ENCODE results near the gene PPP1R7. TPM values are rescaled to one million over a fixed set of nuclear protein-coding genes. Genes with fewer than 3 reads are reported as not detected.

PPP1R7 gene
- total RNA-seq, 1 donor: 27.2 TPM

- no peaks in the 10 kb centered on the region for H3K4me1 ChIP-seq (ENCODE audit: insufficient read depth, low read length)
- no peaks in the 10 kb centered on the region for H3K9me3 ChIP-seq (ENCODE audit: low read depth, low read length)
- H3K4me3 ChIP-seq (ENCODE audit: low read length): no peak overlapping the region
- no peaks in the 10 kb centered on the region for H3K27me3 ChIP-seq (ENCODE audit: insufficient read depth, low read length)
Measured at GRCh38 chr2:241131531-241131930, 18.7 kb upstream of the PPP1R7 start.

- H3K9me3 ChIP-seq (ENCODE audit: low read depth, low read length): no peaks in the 10 kb centered on the region
- no peak overlapping the region for H3K4me3 ChIP-seq (ENCODE audit: low read length)
- no peaks in the 10 kb centered on the region for H3K27me3 ChIP-seq (ENCODE audit: insufficient read depth, low read length)
- no peaks in the 10 kb centered on the region for H3K4me1 ChIP-seq (ENCODE audit: insufficient read depth, low read length)
Measured at GRCh38 chr2:241132538-241133435, 17.5 kb upstream of the PPP1R7 start.

- no peaks in the 10 kb centered on the region for H3K27me3 ChIP-seq (ENCODE audit: insufficient read depth, low read length)
- H3K4me3 ChIP-seq (ENCODE audit: low read length): no peak overlapping the region
- no peaks in the 10 kb centered on the region for H3K9me3 ChIP-seq (ENCODE audit: low read depth, low read length)
Measured at GRCh38 chr2:241133436-241133820, 16.8 kb upstream of the PPP1R7 start.

GRCh38 chr2:241134711-241135110 lies 15.6 kb upstream of the PPP1R7 start:
- Histone ChIP-seq H3K27me3 (ENCODE audit: insufficient read depth, low read length) (no peaks in the 10 kb centered on the region), H3K9me3 (ENCODE audit: low read depth, low read length) (no peaks in the 10 kb centered on the region), H3K4me3 (ENCODE audit: low read length) (no peak overlapping the region), H3K4me1 (ENCODE audit: insufficient read depth, low read length) (no peaks in the 10 kb centered on the region)

More at GRCh38 chr2:241133436-241133820, 16.8 kb upstream of the PPP1R7 start:
- H3K4me1 ChIP-seq (ENCODE audit: insufficient read depth, low read length): no peaks in the 10 kb centered on the region

GRCh38 chr2:241135737-241136136 lies 14.5 kb upstream of the PPP1R7 start:
- H3K4me1 ChIP-seq (ENCODE audit: insufficient read depth, low read length): no peaks in the 10 kb centered on the region
- H3K9me3 ChIP-seq (ENCODE audit: low read depth, low read length): no peaks in the 10 kb centered on the region
- H3K4me3 ChIP-seq (ENCODE audit: low read length): no peak overlapping the region
- H3K27me3 ChIP-seq (ENCODE audit: insufficient read depth, low read length): no peaks in the 10 kb centered on the region

- H3K27me3 ChIP-seq (ENCODE audit: insufficient read depth, low read length): no peaks in the 10 kb centered on the region
- H3K9me3 ChIP-seq (ENCODE audit: low read depth, low read length): no peaks in the 10 kb centered on the region
Measured at GRCh38 chr2:241136191-241136590, 14.1 kb upstream of the PPP1R7 start.

GRCh38 chr2:241136661-241137260 lies 13.5 kb upstream of the PPP1R7 start:
- Histone ChIP-seq H3K4me3 (ENCODE audit: low read length) (no peak overlapping the region), H3K9me3 (ENCODE audit: low read depth, low read length) (no peaks in the 10 kb centered on the region), H3K27me3 (ENCODE audit: insufficient read depth, low read length) (no peaks in the 10 kb centered on the region), H3K4me1 (ENCODE audit: insufficient read depth, low read length) (no peaks in the 10 kb centered on the region)

More at GRCh38 chr2:241136191-241136590, 14.1 kb upstream of the PPP1R7 start:
- Histone ChIP-seq H3K4me1 (ENCODE audit: insufficient read depth, low read length) (no peaks in the 10 kb centered on the region), H3K4me3 (ENCODE audit: low read length) (no peak overlapping the region)

- Histone ChIP-seq H3K4me3 (ENCODE audit: low read length) (no peak overlapping the region), H3K4me1 (ENCODE audit: insufficient read depth, low read length) (no peaks in the 10 kb centered on the region), H3K27me3 (ENCODE audit: insufficient read depth, low read length) (no peaks in the 10 kb centered on the region), H3K9me3 (ENCODE audit: low read depth, low read length) (no peaks in the 10 kb centered on the region)
Measured at GRCh38 chr2:241137276-241138190, 12.7 kb upstream of the PPP1R7 start.

GRCh38 chr2:241138471-241138870 lies 11.8 kb upstream of the PPP1R7 start:
- H3K4me1 ChIP-seq (ENCODE audit: insufficient read depth, low read length): no peaks in the 10 kb centered on the region
- no peak overlapping the region for H3K4me3 ChIP-seq (ENCODE audit: low read length)
- H3K27me3 ChIP-seq (ENCODE audit: insufficient read depth, low read length): no peaks in the 10 kb centered on the region
- H3K9me3 ChIP-seq (ENCODE audit: low read depth, low read length): no peaks in the 10 kb centered on the region

- Histone ChIP-seq H3K9me3 (ENCODE audit: low read depth, low read length) (no peaks in the 10 kb centered on the region), H3K27me3 (ENCODE audit: insufficient read depth, low read length) (no peaks in the 10 kb centered on the region), H3K4me1 (ENCODE audit: insufficient read depth, low read length) (no peaks in the 10 kb centered on the region), H3K4me3 (ENCODE audit: low read length) (no peak overlapping the region)
Measured at GRCh38 chr2:241139531-241140444, 10.5 kb upstream of the PPP1R7 start.

GRCh38 chr2:241140445-241140840 lies 9.8 kb upstream of the PPP1R7 start:
- H3K9me3 ChIP-seq (ENCODE audit: low read depth, low read length): no peaks in the 10 kb centered on the region
- H3K4me1 ChIP-seq (ENCODE audit: insufficient read depth, low read length): no peaks in the 10 kb centered on the region
- no peak overlapping the region for H3K4me3 ChIP-seq (ENCODE audit: low read length)
- no peaks in the 10 kb centered on the region for H3K27me3 ChIP-seq (ENCODE audit: insufficient read depth, low read length)

- Histone ChIP-seq H3K4me3 (ENCODE audit: low read length) (no peak overlapping the region), H3K27me3 (ENCODE audit: insufficient read depth, low read length) (no peaks in the 10 kb centered on the region), H3K9me3 (ENCODE audit: low read depth, low read length) (no peaks in the 10 kb centered on the region), H3K4me1 (ENCODE audit: insufficient read depth, low read length) (no peaks in the 10 kb centered on the region)
Measured at GRCh38 chr2:241141214-241141770, 9.0 kb upstream of the PPP1R7 start.

GRCh38 chr2:241142063-241142462 lies 8.2 kb upstream of the PPP1R7 start:
- Histone ChIP-seq H3K4me1 (ENCODE audit: insufficient read depth, low read length) (no peaks in the 10 kb centered on the region), H3K9me3 (ENCODE audit: low read depth, low read length) (no peaks in the 10 kb centered on the region), H3K4me3 (ENCODE audit: low read length) (no peak overlapping the region), H3K27me3 (ENCODE audit: insufficient read depth, low read length) (no peaks in the 10 kb centered on the region)

GRCh38 chr2:241142593-241142992 lies 7.7 kb upstream of the PPP1R7 start:
- Histone ChIP-seq H3K9me3 (ENCODE audit: low read depth, low read length) (no peaks in the 10 kb centered on the region), H3K4me1 (ENCODE audit: insufficient read depth, low read length) (no peaks in the 10 kb centered on the region), H3K4me3 (ENCODE audit: low read length) (no peak overlapping the region), H3K27me3 (ENCODE audit: insufficient read depth, low read length) (no peaks in the 10 kb centered on the region)
